H1 (cell line): Measurements from ENCODE around the gene MRE11.

Experiments
- CTCF ChIP-seq, 3 experiments: IDR thresholded peaks; 1 replicate in 2 of 3; 2 replicates in 1 of 3; pipeline versions ENCODE4 v1.5.1 to v1.6.1; 2011; ENCODE audit warnings: low read length in 3 of 3, mild to moderate bottlenecking in 3 of 3, inconsistent platforms in 2 of 3, low read depth in 1 of 3, moderate library complexity in 1 of 3; ENCODE audit not compliant: insufficient read depth in 1 of 3; ENCODE audit errors: control extremely low read depth in 1 of 3
- KDM1A ChIP-seq: fragments of 200-600, 300-600 bp; sonication (generic); IDR thresholded peaks from 2 replicates; pipeline ENCODE4 v1.7.1; 2016; ENCODE audit warnings: mild to moderate bottlenecking, low read length, borderline replicate concordance
- MAX ChIP-seq: IDR thresholded peaks from 2 replicates; pipeline ENCODE4 v1.6.1; 2012; ENCODE audit warnings: inconsistent platforms
- POLR2A ChIP-seq, 2 experiments: IDR thresholded peaks; 1 replicate in 1 of 2; 2 replicates in 1 of 2; pipeline ENCODE4 v1.6.1; 2011; ENCODE audit warnings: low read depth in 2 of 2, low read length in 2 of 2, mild to moderate bottlenecking in 2 of 2; ENCODE audit errors: control extremely low read depth in 1 of 2
- POLR2AphosphoS5 ChIP-seq: IDR thresholded peaks from 2 replicates; pipeline ENCODE4 v1.6.1; 2011; ENCODE audit warnings: low read depth, low read length
- SIN3A ChIP-seq, 2 experiments: IDR thresholded peaks in 1 of 2; conservative IDR thresholded peaks in 1 of 2; 2 replicates each; pipeline ENCODE4 v1.6.1; 2011 to 2012; ENCODE audit warnings: low read length in 2 of 2, improper control_type of control experiment in 1 of 2, low read depth in 1 of 2, mild to moderate bottlenecking in 1 of 2
- SRF ChIP-seq: IDR thresholded peaks from 2 replicates; pipeline ENCODE4 v1.6.1; 2011; ENCODE audit warnings: mild to moderate bottlenecking, low read depth, low read length, moderate library complexity
- SUZ12 ChIP-seq: fragments of 200-600 bp; sonication (generic); IDR thresholded peaks from 2 replicates; pipeline ENCODE4 v1.6.1; 2012; ENCODE audit warnings: mild to moderate bottlenecking, inconsistent platforms, low read length, moderate library complexity, mixed read lengths
- TAF1 ChIP-seq: IDR thresholded peaks from 2 replicates; pipeline ENCODE4 v1.6.1; 2011; ENCODE audit warnings: mild to moderate bottlenecking, low read depth, low read length

- TF ChIP-seq KDM1A (no peak), POLR2AphosphoS5 (no peak), SIN3A (conservative IDR thresholded peaks at IDR 0.05 in 1 of 2, IDR thresholded peaks at IDR 0.05 in 1 of 2; ENCODE audit: low read depth in 1 of 2, low read length in 2 of 2) (no peak), CTCF (IDR thresholded peaks at IDR 0.05; ENCODE audit: control extremely low read depth in 1 of 3, insufficient read depth in 1 of 3, low read depth in 1 of 3, low read length in 3 of 3) (no peak), MAX (no peak), SUZ12 (no peak), POLR2A (IDR thresholded peaks at IDR 0.05; ENCODE audit: control extremely low read depth in 1 of 2, low read depth in 2 of 2, low read length in 2 of 2) (no peak), SRF (no peak), TAF1 (no peak)
Measured at GRCh38 chr11:94516725-94517124, 23.1 kb upstream of the MRE11 start.
